HG02973 (cell line): ENCODE results near the gene FAM120A.

Source experiments
- ATAC-seq: cut with Tn5 transposase; IDR thresholded peaks from one replicate; pipeline ENCODE4 v1.9.1; 2021; ENCODE audit warnings: moderate library complexity; ENCODE audit not compliant: unreplicated experiment

The FAM120A gene

GRCh38 chr9:93577078-93577974, 125.8 kb downstream of the FAM120A start:
- ATAC-seq: peak; percentile 16

- ATAC-seq: no peak
Observed at GRCh38 chr9:93577975-93578682, 126.6 kb downstream of the FAM120A start.

- no peak for ATAC-seq
Observed at GRCh38 chr9:93578844-93579243, 127.4 kb downstream of the FAM120A start.

- no peak for ATAC-seq
Observed at GRCh38 chr9:93579711-93580516, 128.4 kb downstream of the FAM120A start.

GRCh38 chr9:93580654-93581380, 129.3 kb downstream of the FAM120A start:
- ATAC-seq: no peak

GRCh38 chr9:93582115-93582514, 130.6 kb downstream of the FAM120A start:
- ATAC-seq: no peak

- no peak for ATAC-seq
Observed at GRCh38 chr9:93582550-93582949, 131.1 kb downstream of the FAM120A start.

- ATAC-seq: no peak
Observed at GRCh38 chr9:93585259-93585658, 133.8 kb downstream of the FAM120A start.

GRCh38 chr9:93585695-93586094, 134.2 kb downstream of the FAM120A start:
- ATAC-seq: no peak

- ATAC-seq: no peak
Observed at GRCh38 chr9:93586290-93587057, 135.0 kb downstream of the FAM120A start.

GRCh38 chr9:93587284-93587650, 135.8 kb downstream of the FAM120A start:
- no peak for ATAC-seq

GRCh38 chr9:93587651-93588347, 136.3 kb downstream of the FAM120A start:
- ATAC-seq: no peak

GRCh38 chr9:93588641-93589609, 137.4 kb downstream of the FAM120A start:
- no peak for ATAC-seq

GRCh38 chr9:93589688-93590087, 138.2 kb downstream of the FAM120A start:
- no peak for ATAC-seq

- ATAC-seq: no peak
Observed at GRCh38 chr9:93590609-93591234, 139.2 kb downstream of the FAM120A start.

- ATAC-seq: no peak
Observed at GRCh38 chr9:93591301-93592007, 140.0 kb downstream of the FAM120A start.

- no peak for ATAC-seq
Observed at GRCh38 chr9:93592008-93592642, 140.6 kb downstream of the FAM120A start.
